ENCODE data around the gene RAI1. TPM values are rescaled to one million over a fixed set of nuclear protein-coding genes. Genes with fewer than 3 reads are reported as not detected.

RAI1 gene
- total RNA-seq, 1 experiment from 2014 or later = 5.9 TPM

DNA sequence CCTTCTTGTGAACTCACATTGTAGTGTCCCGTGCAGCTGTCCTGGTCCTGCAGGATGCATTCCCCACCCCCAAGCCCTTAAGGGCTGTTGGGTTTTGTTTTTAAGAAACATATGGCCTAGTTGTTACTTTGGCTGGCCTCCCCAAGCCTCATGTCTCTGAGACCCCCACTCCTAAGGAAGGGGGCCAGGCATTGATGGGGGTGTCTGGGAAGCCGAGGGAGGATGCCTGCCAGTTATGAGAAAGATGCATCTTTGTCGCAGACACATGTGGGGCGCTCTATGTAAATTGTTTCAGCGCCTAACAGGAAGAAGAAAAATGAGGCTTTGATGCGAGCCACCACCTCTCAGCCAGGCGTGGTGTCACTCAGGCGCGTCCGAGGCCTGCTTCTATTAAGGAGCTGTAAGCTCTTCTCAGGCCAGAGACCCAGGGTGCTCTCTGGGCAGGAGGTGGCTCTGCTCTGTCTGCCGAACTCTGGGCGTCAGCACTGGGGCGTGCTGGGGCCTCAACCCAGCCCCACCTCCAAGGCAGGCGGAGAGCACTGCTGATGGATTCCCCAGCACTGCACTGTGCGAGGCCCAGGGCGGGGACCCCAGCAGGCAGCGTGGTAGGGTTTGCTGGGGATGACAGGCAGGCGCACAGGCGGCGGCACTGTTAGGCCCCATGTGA, 85.0 kb downstream of the RAI1 start:
- DNase-seq (ENCODE audit: low read depth) = no peak

DNA sequence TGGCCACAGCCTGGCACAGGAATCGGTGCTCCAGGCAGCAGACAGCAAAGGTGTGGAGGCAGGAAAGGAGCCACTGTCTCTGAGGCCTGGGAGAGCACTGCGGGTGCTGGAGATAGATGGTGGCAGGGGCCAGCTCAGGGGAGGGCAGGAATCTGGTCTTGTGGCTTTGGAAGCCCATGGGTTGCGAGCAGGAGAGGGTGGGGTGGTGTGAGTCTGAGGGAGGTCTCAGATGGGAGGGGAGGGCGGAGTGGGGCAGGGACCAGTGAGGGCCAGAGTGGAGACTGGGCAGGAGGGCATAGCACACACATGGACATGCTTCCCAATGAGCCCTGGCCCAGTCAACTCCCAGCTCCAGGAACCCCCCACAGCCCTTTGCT, 85.5 kb downstream of the RAI1 start:
- DNase-seq (ENCODE audit: low read depth) = no peak

DNA sequence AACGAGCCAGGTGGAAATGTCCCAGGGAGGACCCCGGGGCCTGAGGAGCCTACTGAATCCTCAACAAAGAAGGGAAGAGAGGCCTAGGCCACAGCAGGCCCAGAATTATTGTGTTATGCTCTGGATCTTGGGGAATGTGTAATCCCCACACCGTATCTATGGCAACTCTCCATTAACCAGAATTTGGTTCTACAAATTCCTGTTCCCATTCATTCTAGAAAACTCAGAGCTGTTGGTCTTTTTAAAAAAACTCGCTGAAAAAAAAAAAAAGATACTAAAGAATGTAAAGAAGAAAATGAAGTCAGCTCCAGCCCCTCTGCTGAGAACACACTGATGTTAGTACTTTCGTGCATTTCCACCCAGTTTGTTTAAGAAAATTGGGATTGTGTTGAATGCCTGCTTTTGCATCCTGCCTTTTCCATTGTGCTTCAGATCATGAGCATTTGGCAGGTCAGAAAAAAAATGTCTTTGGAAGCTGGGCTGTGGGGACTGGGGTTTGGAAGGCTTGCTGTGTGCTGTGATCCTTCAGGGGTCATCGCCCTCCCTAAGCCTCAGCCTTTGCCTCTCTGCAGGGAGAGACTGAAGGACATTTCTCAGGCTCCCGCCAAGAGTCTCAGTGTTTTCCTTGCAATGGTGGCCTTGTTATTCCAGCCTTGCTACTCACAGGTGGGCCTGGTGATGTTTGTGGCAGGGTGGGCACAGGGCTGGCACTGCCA, 86.1 kb downstream of the RAI1 start:
- DNase-seq (ENCODE audit: low read depth) = no peak

DNA sequence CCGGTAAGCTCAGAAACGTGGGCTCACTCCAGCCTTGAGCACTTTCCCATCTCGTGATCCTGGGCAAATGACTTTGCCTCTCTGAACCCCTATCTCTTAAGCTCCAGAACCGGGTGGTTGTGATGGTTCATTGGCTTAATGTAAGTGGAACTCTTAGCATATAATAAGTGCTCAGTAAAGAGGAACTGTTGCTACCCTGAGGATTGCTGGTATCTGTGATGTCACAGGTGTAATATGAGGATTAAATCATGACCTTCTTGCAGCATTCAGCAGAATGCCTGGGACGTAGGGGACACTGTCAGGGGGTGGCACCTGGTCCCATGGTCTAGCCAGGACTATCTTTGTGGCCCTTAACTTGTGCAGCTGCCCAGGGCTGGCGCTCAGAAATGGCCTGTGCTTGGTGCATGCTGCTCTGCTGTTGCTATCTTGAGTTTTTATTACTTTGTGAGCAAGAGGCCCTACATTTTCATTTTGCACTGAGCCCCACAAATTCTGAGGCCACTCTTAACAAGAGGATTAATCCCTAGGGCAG, 86.7 kb downstream of the RAI1 start:
- no peak for DNase-seq (ENCODE audit: low read depth)

DNA sequence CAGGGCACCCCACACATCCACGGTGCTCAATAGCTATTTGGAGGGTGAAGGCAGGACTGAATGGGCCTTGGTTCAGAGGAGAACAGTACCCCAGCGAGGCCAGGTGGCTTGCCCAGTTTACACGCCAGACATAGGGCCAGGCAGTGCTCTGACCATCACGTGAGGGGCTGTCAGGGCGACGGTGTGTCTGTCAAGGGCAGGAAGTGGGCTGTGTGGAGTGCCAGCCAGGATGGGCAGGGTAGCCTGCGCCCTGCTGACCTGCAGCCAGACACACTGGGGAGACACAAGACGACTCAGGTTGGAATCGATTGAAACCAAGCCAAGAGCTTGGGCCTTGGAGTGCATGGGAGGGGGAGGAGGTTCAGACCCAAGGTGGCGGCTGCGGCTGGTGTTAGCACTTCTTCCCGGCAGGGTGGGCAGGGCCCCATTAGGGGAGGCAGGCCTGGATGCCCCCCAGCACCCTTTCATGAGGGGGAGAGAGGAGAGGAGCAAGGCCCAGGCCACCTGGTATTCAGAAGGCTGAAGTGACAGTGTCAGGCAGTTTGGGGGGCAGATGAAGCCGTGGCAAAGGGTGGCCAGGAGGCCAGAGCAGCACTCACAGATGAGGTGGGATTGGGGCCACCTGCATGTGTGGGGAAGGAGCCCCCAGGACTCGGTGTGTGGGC, 87.3 kb downstream of the RAI1 start:
- no peak for DNase-seq (ENCODE audit: low read depth)

DNA sequence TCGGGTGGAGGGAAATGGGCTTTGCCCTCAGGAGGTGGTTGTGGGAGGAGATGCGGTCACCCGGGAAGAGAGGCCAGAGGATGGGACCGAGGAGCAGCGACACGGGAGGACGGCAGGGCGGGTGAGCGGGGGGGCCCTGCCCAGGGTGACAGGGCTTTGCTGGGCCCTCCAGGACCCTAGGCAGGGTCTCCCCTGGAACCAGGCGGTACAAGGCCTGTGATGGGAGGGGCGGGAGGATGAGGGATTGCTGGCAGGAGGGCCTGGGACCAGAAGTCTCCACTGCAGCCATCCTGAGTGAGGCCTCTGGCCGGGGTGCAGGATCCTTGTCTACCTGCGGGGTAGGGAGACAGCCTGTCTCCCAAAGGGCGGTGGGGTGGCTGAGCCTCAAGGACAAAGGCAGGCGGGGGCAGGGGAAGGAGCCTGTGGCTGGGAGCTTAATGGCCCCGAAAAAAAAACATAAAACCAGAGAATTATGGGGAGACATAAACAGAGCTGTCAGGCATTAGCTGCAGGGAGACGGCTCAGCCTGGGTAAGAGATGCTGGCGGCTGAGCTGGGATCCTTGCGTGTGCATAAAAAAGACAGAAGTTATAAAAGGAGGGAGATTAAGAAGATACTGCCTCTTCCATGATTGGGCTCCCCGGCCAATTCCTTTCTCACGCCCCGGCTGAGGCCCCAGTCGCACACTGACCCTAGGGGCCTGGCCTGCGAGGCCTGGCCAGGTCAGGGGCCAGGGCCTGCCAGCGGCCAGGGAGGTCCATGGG, 88.8 kb downstream of the RAI1 start:
- no peak for DNase-seq (ENCODE audit: low read depth)

DNA sequence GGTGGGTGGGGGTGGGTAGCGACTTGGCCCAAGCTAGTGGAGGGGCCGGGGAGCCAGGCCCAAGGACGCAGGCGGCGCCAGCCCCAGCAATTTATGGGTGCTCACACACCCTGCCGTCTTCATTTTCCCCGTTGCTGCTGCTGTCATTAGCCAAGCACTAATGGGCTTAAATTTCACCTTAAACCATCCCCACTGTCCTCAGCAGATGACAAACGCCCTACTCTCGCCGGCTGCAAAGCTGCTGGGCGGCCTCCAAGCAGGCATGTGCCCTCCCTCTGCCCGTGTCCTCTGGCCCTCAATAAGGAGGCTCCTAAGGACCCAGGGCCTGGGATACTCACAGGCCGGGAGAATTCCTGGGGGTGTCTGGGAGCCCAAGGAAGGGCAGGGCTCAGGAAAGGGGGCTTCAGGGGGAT, 89.4 kb downstream of the RAI1 start:
- no peak for DNase-seq (ENCODE audit: low read depth)

DNA sequence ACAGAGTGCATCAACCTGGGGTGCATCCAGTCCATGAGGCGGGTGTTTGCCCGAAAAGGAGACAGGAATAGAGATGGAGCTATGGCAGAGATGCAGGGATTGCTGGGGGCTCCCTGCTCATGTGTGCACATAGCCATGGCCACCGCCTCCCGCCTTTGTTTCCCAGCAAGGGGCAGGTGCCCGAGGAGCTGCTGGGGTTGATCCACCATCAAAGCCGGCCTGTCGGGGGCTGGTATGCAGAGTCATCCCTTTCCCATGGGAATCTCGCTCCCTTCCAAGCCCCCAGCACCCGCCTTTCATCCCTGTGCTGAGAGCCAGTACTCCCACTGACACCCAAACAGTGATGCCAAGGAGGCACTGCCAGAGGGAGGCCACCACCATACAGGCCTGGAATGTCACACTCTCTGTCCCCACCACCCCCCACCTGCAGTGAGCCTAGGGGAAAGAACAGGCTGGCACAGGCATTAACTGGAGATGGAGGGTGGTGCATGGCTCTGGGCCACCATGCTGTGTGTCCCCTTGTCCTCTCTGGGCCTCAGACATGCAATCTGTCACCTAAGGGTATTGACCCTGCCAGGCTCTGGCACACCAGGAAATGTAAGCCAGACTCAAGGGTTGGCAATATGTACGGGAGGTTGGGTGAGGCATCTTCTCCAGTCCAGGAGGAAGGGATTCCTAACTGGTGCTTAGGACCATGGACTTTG, 90.4 kb downstream of the RAI1 start:
- no peak for DNase-seq (ENCODE audit: low read depth)

DNA sequence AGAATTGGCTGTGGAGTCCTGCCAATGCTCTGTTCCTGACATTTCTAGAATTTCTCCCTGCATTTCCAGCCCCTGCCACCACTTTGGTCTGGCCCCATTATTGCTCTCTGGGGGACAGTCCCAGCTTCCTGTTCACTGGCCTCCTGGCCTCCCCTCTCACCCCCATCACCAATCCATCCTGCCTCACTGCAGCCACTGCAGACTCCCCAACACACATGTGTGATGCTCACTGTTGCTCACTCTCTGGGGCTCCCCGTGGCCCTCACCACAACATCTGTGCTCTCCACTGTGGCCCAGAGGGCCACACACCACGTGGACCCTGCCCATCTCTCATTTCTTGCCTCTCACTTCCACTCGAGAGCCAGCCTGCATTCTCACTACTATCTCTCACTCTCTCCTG, 91.0 kb downstream of the RAI1 start:
- DNase-seq (ENCODE audit: low read depth) = no peak

DNA sequence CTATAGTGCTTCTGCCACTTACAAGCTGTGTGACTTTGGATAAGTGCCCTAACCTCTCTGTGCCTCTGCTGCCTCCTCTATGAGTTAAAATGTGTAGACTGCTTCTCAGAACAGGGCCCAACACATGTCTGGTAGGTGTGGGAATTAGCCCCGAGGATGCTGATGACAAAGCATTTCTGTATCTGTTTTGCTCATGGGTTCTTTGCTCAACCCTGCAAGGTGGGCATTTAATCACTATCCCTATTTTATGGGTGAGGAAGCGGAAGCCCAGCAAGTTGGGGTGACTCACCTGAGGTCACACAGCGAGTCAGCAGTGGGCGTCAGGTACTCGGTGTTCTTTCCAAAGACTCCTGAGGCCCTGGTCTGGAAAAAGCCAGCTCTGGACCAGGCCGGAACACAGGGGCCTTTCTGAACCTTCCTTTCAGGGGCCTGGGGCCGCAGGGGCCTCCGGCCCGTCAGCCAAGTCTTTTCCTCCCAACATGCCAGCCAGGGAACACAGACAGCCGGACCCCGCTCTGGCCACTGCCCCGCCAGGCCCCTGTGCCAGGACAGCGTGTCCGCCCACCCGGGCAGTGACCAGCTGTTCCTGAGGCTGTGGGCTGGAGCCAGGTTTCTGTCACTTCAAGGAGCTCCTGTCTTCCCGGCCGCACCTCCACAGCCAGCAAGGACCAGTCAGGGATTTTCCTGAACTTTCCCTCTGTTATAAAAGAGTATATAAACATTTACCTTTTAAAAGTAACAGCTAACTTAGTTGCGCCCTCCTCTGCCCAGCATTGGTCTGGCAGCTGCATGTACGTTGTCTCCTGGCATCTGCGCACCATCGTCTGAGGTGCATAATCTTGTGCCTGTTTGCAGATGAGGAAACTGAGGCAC, 93.0 kb downstream of the RAI1 start:
- DNase-seq (ENCODE audit: low read depth) = peak; percentile 45

DNA sequence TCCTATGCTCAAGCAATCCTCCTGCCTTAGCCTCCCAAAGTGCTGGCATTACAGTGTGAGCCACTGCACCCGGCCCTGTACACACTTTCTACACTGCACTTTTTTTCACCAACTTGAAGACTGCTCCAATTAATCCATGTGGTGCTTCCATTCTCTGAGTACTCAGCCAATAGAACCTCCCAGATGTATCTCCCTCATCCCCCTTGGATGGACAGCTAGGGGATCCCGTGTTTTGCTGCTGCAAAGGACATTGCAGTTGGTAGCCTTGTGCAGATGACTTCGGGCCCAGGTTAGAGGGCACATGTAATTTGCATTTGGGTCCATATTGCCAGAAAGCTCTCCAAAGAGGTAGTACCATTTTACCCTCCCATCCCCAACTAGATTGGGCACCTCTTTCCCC, 95.6 kb downstream of the RAI1 start:
- no peak for DNase-seq (ENCODE audit: low read depth)

DNA sequence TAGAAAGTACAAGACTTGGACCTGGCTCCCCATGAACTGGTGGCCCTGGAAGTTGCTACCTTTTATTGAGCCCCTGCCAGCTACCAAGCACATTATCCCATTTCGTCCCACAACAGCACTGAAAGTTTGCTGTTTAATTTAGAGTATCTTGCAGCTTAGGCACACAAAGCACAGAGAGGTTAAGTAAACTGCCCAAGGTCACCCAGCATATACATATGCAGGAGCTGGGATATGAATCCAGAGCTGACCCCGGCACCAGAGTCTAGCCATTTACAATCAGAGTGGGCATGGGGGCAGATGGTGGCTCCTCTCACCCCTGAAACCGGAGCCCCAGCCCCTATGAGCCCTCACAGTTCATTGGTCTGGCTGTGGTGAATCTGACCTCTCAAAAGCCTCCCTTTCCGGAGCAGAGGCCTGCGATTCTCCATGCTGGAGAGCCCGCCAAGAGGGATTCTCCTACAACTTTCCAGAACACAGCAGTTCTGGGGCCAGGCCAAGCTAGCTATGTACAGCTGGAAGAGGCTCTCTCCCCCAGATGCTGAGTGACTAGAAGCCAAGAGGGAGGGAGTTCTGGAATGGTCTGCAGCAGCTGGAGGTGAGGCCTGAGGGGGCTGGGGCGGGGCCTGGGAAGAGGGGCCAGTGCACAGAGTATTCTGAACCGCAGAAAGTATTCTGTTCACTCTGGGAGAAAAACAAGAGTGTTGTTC, 97.2 kb downstream of the RAI1 start:
- no peak for DNase-seq (ENCODE audit: low read depth)

DNA sequence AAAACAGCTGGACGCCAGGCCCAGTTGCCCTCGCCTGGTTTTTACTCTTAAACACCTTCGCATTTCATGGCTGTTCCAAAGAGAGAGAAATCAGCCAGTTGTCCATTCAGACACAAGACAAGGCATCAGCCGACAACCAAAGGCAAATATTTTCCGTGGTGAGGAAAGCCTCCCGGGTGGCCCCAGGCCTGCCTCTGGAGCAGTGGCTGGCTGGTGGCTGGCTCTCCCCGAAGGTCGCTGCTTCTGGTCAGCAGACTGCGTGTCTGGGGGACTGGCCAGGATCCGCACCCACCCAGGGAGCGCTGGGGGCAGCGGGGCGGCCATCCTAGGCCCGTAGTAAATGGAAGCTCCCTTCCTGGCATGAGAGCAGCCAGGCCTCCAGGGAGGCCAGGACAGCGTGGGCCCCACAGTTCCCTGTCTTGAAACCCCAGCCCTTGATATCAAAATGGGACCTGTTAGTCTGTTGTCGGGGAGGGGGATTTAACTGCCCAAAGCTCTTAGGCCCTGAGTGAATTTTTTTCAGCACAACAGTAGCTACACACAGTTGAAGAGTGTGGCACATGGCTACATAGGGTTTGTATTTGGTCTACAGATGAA, 97.9 kb downstream of the RAI1 start:
- no peak for DNase-seq (ENCODE audit: low read depth)

DNA sequence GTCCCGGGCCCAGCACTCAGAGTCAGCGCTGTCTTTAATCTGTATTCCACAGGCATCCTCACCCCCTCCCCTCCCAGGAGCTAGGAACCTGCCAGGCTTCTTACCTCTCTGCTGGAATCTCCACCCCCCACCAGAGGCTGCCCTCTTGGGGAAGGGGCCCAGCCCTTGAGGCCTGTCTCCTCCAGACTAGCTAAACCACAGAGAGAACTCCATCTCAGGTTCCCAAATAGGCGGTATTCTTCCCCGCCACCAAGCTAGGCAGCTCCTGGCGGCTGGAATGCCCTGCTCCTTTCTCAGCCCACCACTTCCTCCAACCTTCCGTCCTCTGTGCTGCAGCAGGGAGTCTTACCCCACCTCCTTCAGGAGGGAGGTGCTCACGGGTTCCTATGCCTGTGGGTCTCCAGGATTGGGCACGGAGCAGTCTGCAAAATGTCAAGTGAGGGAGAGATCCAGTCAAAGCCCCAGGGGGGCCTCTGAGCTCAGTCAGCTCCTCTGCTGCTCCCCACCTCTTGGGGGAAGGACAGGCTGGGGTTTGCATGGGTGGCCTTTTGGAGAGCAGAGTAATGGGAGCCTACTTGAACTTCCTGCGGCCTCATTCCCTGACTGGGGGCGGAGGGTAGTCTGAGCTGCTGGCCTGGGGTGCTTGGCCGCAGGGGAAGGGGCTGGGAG, 99.8 kb downstream of the RAI1 start:
- peak; percentile 87 for DNase-seq (ENCODE audit: low read depth)

DNA sequence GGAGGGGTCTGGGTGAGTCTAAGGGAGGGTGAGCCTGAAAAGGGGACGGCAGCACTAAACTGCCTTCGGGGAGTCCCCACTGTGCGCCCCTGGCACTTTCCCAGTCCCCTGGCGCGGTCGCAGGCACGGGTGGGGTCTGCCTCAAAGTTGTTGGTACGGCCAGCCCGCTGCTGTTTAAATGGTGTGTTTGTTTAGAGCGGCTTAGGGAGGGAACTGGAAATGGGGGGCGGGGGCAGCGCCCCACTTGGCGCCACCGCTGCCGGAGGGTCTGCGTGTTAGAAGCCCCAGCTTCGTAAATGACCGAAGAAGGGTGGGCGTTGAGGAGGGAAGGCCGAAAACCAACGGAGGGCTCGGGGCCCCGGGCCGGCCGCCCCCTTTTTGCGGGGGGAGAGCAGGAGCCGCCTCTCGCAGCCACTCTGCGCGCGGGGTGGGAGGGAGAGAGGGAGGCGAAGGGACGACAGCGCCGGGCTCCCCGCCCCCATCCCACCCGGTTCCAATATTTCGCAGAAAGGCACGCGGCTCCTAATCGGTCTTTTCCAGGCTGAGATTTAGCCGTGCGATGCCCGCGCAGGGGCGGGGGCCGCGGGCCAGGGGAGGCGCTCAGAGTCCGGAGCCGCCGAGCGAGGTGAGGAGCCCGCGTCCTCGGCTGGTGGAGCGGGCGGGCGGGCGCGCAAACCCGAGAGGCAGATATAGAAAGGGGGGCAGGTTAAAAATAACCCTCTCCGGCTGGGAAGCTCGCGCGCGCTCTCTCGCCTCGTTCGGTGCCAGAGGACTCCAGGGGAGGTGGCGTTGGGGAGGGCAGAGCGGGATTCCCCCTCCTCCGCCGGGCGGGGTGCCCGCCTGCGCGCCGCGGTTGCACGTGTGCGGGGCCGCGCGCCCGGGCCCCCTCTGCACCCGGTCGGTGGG, 100.6 kb downstream of the RAI1 start:
- peak; percentile 74 for DNase-seq (ENCODE audit: low read depth)

DNA sequence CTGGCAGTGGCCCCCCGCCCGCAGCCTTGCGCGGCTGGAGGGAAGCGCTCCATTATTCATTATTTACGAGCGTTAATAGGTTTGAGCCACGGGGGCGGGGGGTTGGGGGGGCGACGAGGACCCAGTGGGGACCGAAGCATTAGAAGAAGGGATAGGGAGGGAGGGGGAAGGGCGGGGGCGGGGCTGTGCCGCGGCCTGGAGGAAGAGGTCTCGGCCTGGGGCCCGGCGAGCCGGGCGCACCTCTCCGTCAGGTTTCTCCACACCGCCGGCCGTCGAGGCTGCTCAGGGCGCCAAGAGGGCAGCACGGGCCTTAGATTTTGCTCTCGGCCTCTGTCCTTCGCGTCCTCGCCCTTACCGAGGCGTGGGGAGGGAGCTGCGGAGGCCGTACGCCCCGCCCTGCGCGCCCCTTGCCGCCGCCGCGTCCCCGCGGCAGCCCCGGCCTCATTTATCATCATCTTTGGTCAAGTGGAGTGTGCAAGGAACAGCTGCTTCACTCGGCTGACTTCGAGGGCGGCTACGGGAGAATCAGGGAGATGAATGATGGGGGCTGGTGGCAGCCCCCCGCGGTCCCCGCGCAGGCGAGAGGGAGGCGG, 101.4 kb downstream of the RAI1 start:
- DNase-seq (ENCODE audit: low read depth) = peak; percentile 48

DNA sequence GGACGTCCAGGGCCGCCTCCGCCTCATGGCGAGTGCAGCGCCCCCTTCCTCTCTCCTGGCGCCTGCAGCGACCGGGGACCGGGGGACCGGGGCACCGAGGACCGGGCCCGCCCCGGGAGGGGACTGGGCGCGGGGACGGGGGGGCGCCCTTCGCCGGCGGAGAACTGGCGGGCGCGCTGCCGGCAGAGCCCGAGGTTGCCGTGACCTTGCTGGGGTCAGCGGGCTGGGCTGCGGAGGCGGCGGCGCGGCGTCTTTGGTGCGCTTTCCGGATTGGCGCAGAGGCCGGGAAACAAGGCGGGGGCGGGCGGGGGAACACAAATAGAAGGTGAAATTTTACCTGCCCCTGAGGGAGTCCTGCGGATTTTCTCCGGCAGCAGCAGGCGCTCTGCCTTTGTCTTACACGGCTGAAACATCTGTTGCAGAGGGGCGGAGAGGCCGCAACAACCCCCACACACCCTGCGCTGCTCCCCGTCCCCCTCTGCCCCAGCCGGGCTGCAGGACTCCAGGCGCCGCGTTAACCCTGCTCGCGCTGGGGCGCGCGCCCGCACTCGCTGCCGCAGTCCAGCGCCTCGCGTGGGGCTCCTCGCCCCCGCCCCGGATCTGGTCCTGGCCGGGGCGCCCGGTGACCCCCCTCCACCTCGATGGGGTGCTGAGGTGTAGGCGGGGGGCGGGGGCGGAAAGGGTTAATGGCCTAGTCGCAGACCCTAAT, 102.0 kb downstream of the RAI1 start:
- peak; percentile 57 for DNase-seq (ENCODE audit: low read depth)

Measured in Daoy (cell line).